Panc1 (cell line): ENCODE data around the gene LRRC8C. TPM values are rescaled to one million over a fixed set of nuclear protein-coding genes. Genes with fewer than 3 reads are reported as not detected.

Experiments used
- total RNA-seq: library from RNA; stranded (reverse); gene quantifications from one replicate; pipeline ENCODE4 v1.2.1, GENCODE V29; 2021; ENCODE audit not compliant: unreplicated experiment

LRRC8C gene
- total RNA-seq, 1 experiment from 2014 or later, result 17.1 TPM

Other genes with a start within 250 kb of the LRRC8C start
- 27.3 TPM for gene LRRC8B, start 108.3 kb upstream of the LRRC8C start, total RNA-seq
- 43.3 TPM for gene LRRC8D, start 187.9 kb downstream of the LRRC8C start, total RNA-seq